Measurements from ENCODE around the gene ACR. TPM values are rescaled to one million over a fixed set of nuclear protein-coding genes. Genes with fewer than 3 reads are reported as not detected.

Gene ACR
- polyA plus RNA-seq, 1 of the 3 experiments (the other 2 are of a cell fraction) = 0.15 TPM

GRCh38 chr22:50714150-50714549, 23.9 kb upstream of the ACR start (continued):
- TF ChIP-seq PBX3 (IDR thresholded peaks at IDR 0.05) (no peak), RAD21 (IDR thresholded peaks at IDR 0.05; ENCODE audit: low read length) (no peak), MEF2A (IDR thresholded peaks at IDR 0.05; ENCODE audit: borderline replicate concordance, low read depth) (no peak)

DNA sequence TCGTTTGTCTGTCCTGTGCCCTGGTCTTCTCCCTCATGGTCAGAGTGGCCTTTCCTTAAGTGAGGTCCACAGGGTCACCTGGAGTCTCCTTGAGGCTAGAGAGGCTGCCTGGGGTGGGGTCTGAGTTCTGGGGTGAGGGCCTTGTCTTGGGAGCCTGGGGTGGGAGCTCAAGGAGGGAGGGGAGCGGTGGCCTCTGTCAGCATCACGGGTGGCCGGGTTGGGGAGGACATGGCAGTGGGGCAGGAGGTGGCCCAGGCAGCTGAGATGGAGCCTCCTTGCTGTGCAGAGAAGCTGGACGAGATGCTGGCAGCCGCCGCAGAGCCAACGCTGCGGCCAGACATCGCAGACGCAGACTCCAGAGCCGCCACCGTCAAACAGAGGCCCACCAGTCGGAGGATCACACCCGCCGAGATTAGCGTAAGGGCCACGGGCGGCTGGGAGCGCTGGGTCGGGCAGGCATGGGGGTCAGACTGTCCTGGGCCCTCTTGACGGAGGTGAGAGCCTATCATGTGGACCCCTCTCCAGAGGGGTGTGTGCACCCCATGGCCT, 23.3 kb upstream of the ACR start:
- Histone ChIP-seq H4K20me1 (ENCODE audit: insufficient read depth) (no peaks in the 10 kb centered on the region), H3K4me1 (ENCODE audit: control insufficient read depth in 1 of 2, insufficient read depth in 2 of 2, low read depth in 1 of 2, low read length in 1 of 2) (no peaks in the 10 kb centered on the region), H3K36me3 (replicated peaks in 1 of 2; ENCODE audit: control insufficient read depth in 1 of 2, insufficient read depth in 2 of 2, low read length in 1 of 2) (no peaks in the 10 kb centered on the region), H3F3A (replicated peaks; ENCODE audit: insufficient read depth) (no peaks in the 10 kb centered on the region), H3K9me2 (no peaks in the 10 kb centered on the region), H3K27me3 (ENCODE audit: insufficient read depth) (no peaks in the 10 kb centered on the region), H3K9me3 (no peaks in the 10 kb centered on the region), H3K9ac (no peak overlapping the region), H3K27ac (ENCODE audit: low read depth in 2 of 2, low read length in 1 of 2) (no peak overlapping the region), H2AFZ (ENCODE audit: low read depth) (no peak overlapping the region), H3K4me3 (ENCODE audit: low read depth in 2 of 2, low read length in 1 of 2) (no peak overlapping the region), H3K4me2 (no peak overlapping the region), H3K79me2 (ENCODE audit: insufficient read depth) (no peaks in the 10 kb centered on the region)
- DNase-seq = no peak
- TF ChIP-seq SIN3A (IDR thresholded peaks at IDR 0.05; ENCODE audit: borderline replicate concordance, low read depth, low read length) = no peak
- no peak for TF ChIP-seq POLR2AphosphoS5 (IDR thresholded peaks at IDR 0.05; ENCODE audit: low read depth, low read length)
- no peak for TF ChIP-seq ELF1 (IDR thresholded peaks at IDR 0.05)
- TF ChIP-seq, protein P1, sequence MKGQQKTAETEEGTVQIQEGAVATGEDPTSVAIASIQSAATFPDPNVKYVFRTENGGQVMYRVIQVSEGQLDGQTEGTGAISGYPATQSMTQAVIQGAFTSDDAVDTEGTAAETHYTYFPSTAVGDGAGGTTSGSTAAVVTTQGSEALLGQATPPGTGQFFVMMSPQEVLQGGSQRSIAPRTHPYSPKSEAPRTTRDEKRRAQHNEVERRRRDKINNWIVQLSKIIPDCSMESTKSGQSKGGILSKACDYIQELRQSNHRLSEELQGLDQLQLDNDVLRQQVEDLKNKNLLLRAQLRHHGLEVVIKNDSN (IDR thresholded peaks at IDR 0.05; ENCODE audit: borderline replicate concordance, low read depth) = no peak
- no peak for TF ChIP-seq RFX5 (IDR thresholded peaks at IDR 0.05; ENCODE audit: low read length)
- no peak for TF ChIP-seq FOSL2 (IDR thresholded peaks at IDR 0.05; ENCODE audit: borderline replicate concordance, low read depth)
- 77% methylated on average over 8 of the region's 22 CpGs for WGBS (ENCODE audit: low lambda C conversion rate)
- POLR2A ChIA-PET = no interaction called here
- CTCF ChIA-PET = no interaction called here

- no peaks in the 10 kb centered on the region for H3K4me1 ChIP-seq (ENCODE audit: control insufficient read depth in 1 of 2, insufficient read depth in 2 of 2, low read depth in 1 of 2, low read length in 1 of 2)
- no peak for DNase-seq
- H3K9me3 ChIP-seq = no peaks in the 10 kb centered on the region
- no peaks in the 10 kb centered on the region for H3K9me2 ChIP-seq
- no peak overlapping the region for H3K4me2 ChIP-seq
- H3K4me3 ChIP-seq (ENCODE audit: low read depth in 2 of 2, low read length in 1 of 2) = no peak overlapping the region
- H4K20me1 ChIP-seq (ENCODE audit: insufficient read depth) = no peaks in the 10 kb centered on the region
- H3K9ac ChIP-seq = no peak overlapping the region
- no peaks in the 10 kb centered on the region for H3K27me3 ChIP-seq (ENCODE audit: insufficient read depth)
- ChIA-PET POLR2A (no interaction called here), CTCF (no interaction called here)
- H3F3A ChIP-seq (replicated peaks; ENCODE audit: insufficient read depth) = no peaks in the 10 kb centered on the region
- H3K79me2 ChIP-seq (ENCODE audit: insufficient read depth) = no peaks in the 10 kb centered on the region
- WGBS (ENCODE audit: low lambda C conversion rate) = 85% methylated on average over 7 of the region's 9 CpGs
- H3K36me3 ChIP-seq (replicated peaks in 1 of 2; ENCODE audit: control insufficient read depth in 1 of 2, insufficient read depth in 2 of 2, low read length in 1 of 2) = no peaks in the 10 kb centered on the region
- H3K27ac ChIP-seq (ENCODE audit: low read depth in 2 of 2, low read length in 1 of 2) = no peak overlapping the region
- no peak overlapping the region for H2AFZ ChIP-seq (ENCODE audit: low read depth)
- no peak for TF ChIP-seq MEF2A (IDR thresholded peaks at IDR 0.05; ENCODE audit: borderline replicate concordance, low read depth)
- TF ChIP-seq EZH2phosphoT487 (IDR thresholded peaks at IDR 0.05; ENCODE audit: borderline replicate concordance, low read depth) = no peak
- TF ChIP-seq, protein P1 (IDR thresholded peaks at IDR 0.05; ENCODE audit: borderline replicate concordance, low read depth) = no peak
- TF ChIP-seq, protein P2, sequence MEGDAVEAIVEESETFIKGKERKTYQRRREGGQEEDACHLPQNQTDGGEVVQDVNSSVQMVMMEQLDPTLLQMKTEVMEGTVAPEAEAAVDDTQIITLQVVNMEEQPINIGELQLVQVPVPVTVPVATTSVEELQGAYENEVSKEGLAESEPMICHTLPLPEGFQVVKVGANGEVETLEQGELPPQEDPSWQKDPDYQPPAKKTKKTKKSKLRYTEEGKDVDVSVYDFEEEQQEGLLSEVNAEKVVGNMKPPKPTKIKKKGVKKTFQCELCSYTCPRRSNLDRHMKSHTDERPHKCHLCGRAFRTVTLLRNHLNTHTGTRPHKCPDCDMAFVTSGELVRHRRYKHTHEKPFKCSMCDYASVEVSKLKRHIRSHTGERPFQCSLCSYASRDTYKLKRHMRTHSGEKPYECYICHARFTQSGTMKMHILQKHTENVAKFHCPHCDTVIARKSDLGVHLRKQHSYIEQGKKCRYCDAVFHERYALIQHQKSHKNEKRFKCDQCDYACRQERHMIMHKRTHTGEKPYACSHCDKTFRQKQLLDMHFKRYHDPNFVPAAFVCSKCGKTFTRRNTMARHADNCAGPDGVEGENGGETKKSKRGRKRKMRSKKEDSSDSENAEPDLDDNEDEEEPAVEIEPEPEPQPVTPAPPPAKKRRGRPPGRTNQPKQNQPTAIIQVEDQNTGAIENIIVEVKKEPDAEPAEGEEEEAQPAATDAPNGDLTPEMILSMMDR (IDR thresholded peaks at IDR 0.05) = no peak
- TF ChIP-seq RAD21 (IDR thresholded peaks at IDR 0.05; ENCODE audit: low read length) = no peak
- TF ChIP-seq CHD2 (IDR thresholded peaks at IDR 0.05; ENCODE audit: low read length, partially characterized antibody) = no peak
- TF ChIP-seq RXRA (IDR thresholded peaks at IDR 0.05; ENCODE audit: borderline replicate concordance, low read depth) = no peak
- TF ChIP-seq, protein P3, sequence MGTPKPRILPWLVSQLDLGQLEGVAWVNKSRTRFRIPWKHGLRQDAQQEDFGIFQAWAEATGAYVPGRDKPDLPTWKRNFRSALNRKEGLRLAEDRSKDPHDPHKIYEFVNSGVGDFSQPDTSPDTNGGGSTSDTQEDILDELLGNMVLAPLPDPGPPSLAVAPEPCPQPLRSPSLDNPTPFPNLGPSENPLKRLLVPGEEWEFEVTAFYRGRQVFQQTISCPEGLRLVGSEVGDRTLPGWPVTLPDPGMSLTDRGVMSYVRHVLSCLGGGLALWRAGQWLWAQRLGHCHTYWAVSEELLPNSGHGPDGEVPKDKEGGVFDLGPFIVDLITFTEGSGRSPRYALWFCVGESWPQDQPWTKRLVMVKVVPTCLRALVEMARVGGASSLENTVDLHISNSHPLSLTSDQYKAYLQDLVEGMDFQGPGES (IDR thresholded peaks at IDR 0.05; ENCODE audit: low read depth, low read length) = no peak
- TF ChIP-seq FOXJ3 (CRISPR knock-in tag; IDR thresholded peaks at IDR 0.05) = no peak
- TF ChIP-seq JUND (IDR thresholded peaks at IDR 0.05) = no peak
- TF ChIP-seq EP300 (IDR thresholded peaks at IDR 0.05; ENCODE audit: borderline replicate concordance in 1 of 2, low read depth in 1 of 2, low read length in 1 of 2) = no peak
- TF ChIP-seq, protein P4, sequence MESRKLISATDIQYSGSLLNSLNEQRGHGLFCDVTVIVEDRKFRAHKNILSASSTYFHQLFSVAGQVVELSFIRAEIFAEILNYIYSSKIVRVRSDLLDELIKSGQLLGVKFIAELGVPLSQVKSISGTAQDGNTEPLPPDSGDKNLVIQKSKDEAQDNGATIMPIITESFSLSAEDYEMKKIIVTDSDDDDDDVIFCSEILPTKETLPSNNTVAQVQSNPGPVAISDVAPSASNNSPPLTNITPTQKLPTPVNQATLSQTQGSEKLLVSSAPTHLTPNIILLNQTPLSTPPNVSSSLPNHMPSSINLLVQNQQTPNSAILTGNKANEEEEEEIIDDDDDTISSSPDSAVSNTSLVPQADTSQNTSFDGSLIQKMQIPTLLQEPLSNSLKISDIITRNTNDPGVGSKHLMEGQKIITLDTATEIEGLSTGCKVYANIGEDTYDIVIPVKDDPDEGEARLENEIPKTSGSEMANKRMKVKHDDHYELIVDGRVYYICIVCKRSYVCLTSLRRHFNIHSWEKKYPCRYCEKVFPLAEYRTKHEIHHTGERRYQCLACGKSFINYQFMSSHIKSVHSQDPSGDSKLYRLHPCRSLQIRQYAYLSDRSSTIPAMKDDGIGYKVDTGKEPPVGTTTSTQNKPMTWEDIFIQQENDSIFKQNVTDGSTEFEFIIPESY (IDR thresholded peaks at IDR 0.05; ENCODE audit: borderline replicate concordance, low read depth) = no peak
- TF ChIP-seq NRF1 (IDR thresholded peaks at IDR 0.05; ENCODE audit: low read depth, low read length) = no peak
These were observed 22.8 kb upstream of the ACR start for GRCh38 chr22:50715250-50715649.
